Measurements from ENCODE around the gene ZNF219.

Gene ZNF219

GRCh38 chr14:21040370-21040925 lies 58.0 kb downstream of the ZNF219 start:
- H3K4me1 Mint-ChIP-seq, result peaks cover 8% of the 10 kb centered on the region
- no peaks in the 10 kb centered on the region for H3K9me3 Mint-ChIP-seq
- H3K27me3 Mint-ChIP-seq, result peaks cover 45% of the 10 kb centered on the region
- peaks cover 3% of the 10 kb centered on the region for H3K36me3 Mint-ChIP-seq (ENCODE audit: insufficient read depth)
- no peak overlapping the region for H3K27ac Mint-ChIP-seq (ENCODE audit: low read depth)
- DNase-seq (ENCODE audit: low spot score in 2 of 2) (no peak), ATAC-seq (replicated peaks; ENCODE audit: extremely low read depth, poor library complexity, severe bottlenecking) (no peak)
- no peak overlapping the region for H3K4me3 Mint-ChIP-seq
